Stimulated activated naive CD4-positive, alpha-beta T cell (primary cell): Measurements from ENCODE around the gene ZNF540.
"Not testable (repeated sequence)": the region's sequence is repeated elsewhere in the genome, so short reads cannot be mapped to it uniquely, and the experiment has no call there.

ENCODE experiments used
- DNase-seq, 6 experiments: peaks; one replicate each; lab custom pipeline; 2025; lab: John Stamatoyannopoulos, UW

ZNF540 gene

GRCh38 chr19:37594304-37594981 is at the start of gene ZNF540, which contains the start of gene ZNF571:
Gene ZNF540 (plus strand): TSS chr19:37594876. CDS start chr19:37598448, 3,572 bp downstream.
Gene ZNF571 (minus strand): TSS chr19:37594792. CDS start chr19:37586676, 8,116 bp downstream.
- peak; percentile 83 to 92 (median 90) for DNase-seq

- DNase-seq: peak in 3 of 6 experiments; percentile 5 to 50 (median 25)
Observed at GRCh38 chr19:37551129-37551993, 43.3 kb upstream of the ZNF540 start.

- no peak for DNase-seq
Observed at GRCh38 chr19:37563518-37563917, 31.2 kb upstream of the ZNF540 start.

GRCh38 chr19:37564624-37565369 is 29.9 kb upstream of the ZNF540 start:
- DNase-seq: no peak

GRCh38 chr19:37565370-37565669 is 29.4 kb upstream of the ZNF540 start:
- DNase-seq: no peak

- no peak for DNase-seq
Observed at GRCh38 chr19:37572203-37572602, 22.5 kb upstream of the ZNF540 start.

- no peak for DNase-seq
Observed at GRCh38 chr19:37583340-37583739, 11.3 kb upstream of the ZNF540 start.

- no peak for DNase-seq
Observed at GRCh38 chr19:37593996-37594303, 726 bp upstream of the ZNF540 start.

GRCh38 chr19:37594982-37595382 is 306 bp downstream of the ZNF540 start:
- peak; percentile 45 to 89 (median 68) for DNase-seq

GRCh38 chr19:37635076-37636056 is 40.7 kb downstream of the ZNF540 start:
- no peak for DNase-seq

- DNase-seq: no peak
Observed at GRCh38 chr19:37654118-37654517, 59.4 kb downstream of the ZNF540 start.

GRCh38 chr19:37654629-37655300 is 60.1 kb downstream of the ZNF540 start:
- peak in 3 of 6 experiments; percentile 4 to 49 (median 29) for DNase-seq

GRCh38 chr19:37655301-37655688 is 60.6 kb downstream of the ZNF540 start, which contains the start of gene ZFP30:
Gene ZFP30 (minus strand): TSS chr19:37655465. CDS start chr19:37647822, 7,643 bp downstream.
- peak; percentile 69 to 90 (median 82) for DNase-seq

GRCh38 chr19:37655689-37656371 is 61.2 kb downstream of the ZNF540 start:
- peak; percentile 73 to 90 (median 83) for DNase-seq

- DNase-seq: not testable (repeated sequence)
Observed at GRCh38 chr19:37657157-37657556, 62.5 kb downstream of the ZNF540 start.
